ENCODE results near the gene ZBTB37. TPM values are rescaled to one million over a fixed set of nuclear protein-coding genes. Genes with fewer than 3 reads are reported as not detected.

ZBTB37 gene
- total and polyA plus RNA-seq, 9 of the 15 experiments (the other 6 are each of a cell fraction or from before 2014, with no cell fraction given): 1.3 to 13.9 (median 5.4) TPM

DNA sequence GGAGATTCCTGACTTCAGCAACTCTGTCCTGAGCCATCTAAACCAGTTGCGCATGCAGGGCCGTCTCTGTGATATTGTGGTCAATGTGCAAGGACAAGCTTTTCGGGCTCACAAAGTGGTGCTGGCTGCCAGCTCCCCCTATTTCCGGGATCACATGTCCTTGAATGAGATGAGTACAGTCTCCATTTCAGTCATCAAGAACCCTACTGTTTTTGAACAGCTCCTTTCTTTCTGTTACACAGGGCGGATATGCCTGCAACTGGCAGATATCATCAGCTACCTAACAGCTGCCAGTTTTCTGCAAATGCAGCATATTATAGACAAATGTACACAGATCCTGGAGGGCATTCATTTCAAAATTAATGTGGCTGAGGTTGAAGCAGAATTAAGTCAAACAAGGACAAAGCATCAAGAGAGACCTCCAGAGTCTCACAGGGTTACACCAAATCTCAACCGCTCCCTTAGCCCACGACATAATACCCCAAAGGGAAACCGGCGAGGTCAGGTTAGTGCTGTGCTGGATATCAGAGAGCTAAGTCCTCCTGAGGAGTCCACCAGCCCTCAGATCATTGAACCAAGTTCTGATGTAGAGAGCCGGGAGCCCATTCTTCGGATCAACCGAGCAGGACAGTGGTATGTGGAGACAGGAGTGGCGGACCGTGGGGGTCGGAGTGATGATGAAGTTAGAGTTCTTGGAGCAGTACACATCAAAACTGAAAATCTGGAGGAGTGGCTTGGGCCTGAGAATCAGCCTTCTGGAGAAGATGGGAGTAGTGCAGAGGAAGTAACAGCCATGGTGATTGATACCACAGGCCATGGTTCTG lies 2.3 kb downstream of the ZBTB37 start (continued):
- TF ChIP-seq, protein P1, sequence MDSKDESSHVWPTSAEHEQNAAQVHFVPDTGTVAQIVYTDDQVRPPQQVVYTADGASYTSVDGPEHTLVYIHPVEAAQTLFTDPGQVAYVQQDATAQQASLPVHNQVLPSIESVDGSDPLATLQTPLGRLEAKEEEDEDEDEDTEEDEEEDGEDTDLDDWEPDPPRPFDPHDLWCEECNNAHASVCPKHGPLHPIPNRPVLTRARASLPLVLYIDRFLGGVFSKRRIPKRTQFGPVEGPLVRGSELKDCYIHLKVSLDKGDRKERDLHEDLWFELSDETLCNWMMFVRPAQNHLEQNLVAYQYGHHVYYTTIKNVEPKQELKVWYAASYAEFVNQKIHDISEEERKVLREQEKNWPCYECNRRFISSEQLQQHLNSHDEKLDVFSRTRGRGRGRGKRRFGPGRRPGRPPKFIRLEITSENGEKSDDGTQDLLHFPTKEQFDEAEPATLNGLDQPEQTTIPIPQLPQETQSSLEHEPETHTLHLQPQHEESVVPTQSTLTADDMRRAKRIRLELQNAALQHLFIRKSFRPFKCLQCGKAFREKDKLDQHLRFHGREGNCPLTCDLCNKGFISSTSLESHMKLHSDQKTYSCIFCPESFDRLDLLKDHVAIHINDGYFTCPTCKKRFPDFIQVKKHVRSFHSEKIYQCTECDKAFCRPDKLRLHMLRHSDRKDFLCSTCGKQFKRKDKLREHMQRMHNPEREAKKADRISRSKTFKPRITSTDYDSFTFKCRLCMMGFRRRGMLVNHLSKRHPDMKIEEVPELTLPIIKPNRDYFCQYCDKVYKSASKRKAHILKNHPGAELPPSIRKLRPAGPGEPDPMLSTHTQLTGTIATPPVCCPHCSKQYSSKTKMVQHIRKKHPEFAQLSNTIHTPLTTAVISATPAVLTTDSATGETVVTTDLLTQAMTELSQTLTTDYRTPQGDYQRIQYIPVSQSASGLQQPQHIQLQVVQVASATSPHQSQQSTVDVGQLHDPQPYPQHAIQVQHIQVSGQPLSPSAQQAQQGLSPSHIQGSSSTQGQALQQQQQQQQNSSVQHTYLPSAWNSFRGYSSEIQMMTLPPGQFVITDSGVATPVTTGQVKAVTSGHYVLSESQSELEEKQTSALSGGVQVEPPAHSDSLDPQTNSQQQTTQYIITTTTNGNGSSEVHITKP (IDR thresholded peaks at IDR 0.05; ENCODE audit: partially characterized antibody): peak; percentile 22
- TF ChIP-seq NCOA6 (IDR thresholded peaks at IDR 0.05) (no peak), TAF1 (IDR thresholded peaks at IDR 0.05; ENCODE audit: control insufficient read depth, extremely low read depth, insufficient read depth, low read length, severe bottlenecking) (peak; percentile 56), KLF1 (tag; IDR thresholded peaks at IDR 0.05) (no peak), ZFPM2 (CRISPR knock-in tag; IDR thresholded peaks at IDR 0.05) (no peak), SIRT6 (IDR thresholded peaks at IDR 0.05; ENCODE audit: low read depth, low read length) (no peak), NFIC (IDR thresholded peaks at IDR 0.05) (no peak), CBX8 (IDR thresholded peaks at IDR 0.05; ENCODE audit: borderline replicate concordance, extremely low read depth, low read depth, low read length, poor library complexity, severe bottlenecking) (no peak), CXXC5 (CRISPR knock-in tag; IDR thresholded peaks at IDR 0.05) (peak; percentile 38), CSDE1 (IDR thresholded peaks at IDR 0.05) (0 out of 4 replicates have a peak, but pooled peaks of 1 of the 2 experiments have one; percentile 5), SRSF1 (IDR thresholded peaks at IDR 0.05; ENCODE audit: low read depth, low read length) (no peak), RBFOX2 (IDR thresholded peaks at IDR 0.05; ENCODE audit: low read depth, low read length) (no peak), MAFF (IDR thresholded peaks at IDR 0.05; ENCODE audit: low read length) (peak; percentile 78), KAT7 (CRISPR knock-in tag; IDR thresholded peaks at IDR 0.05; ENCODE audit: borderline replicate concordance) (no peak), ESRRB (CRISPR knock-in tag; IDR thresholded peaks at IDR 0.05; ENCODE audit: borderline replicate concordance) (no peak)
- TF ChIP-seq, protein P2, sequence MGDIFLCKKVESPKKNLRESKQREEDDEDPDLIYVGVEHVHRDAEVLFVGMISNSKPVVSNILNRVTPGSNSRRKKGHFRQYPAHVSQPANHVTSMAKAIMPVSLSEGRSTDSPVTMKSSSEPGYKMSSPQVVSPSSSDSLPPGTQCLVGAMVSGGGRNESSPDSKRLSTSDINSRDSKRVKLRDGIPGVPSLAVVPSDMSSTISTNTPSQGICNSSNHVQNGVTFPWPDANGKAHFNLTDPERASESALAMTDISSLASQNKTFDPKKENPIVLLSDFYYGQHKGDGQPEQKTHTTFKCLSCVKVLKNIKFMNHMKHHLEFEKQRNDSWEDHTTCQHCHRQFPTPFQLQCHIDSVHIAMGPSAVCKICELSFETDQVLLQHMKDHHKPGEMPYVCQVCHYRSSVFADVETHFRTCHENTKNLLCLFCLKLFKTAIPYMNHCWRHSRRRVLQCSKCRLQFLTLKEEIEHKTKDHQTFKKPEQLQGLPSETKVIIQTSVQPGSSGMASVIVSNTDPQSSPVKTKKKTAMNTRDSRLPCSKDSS (IDR thresholded peaks at IDR 0.05; ENCODE audit: low read depth, partially characterized antibody): no peak

All from K562 (cell line).